GM23338 (cell line): ENCODE results near the gene GRIK5. TPM values are rescaled to one million over a fixed set of nuclear protein-coding genes. Genes with fewer than 3 reads are reported as not detected.

Source experiments
- ATAC-seq: fragments of 200-7000 bp; cut with Tn5 transposase; 3 replicates; pipeline ENCODE4 v1.9.1; 2020
- DNase-seq: peaks from one replicate; pipeline ENCODE4 v3.0.0-alpha.2; 2015; ENCODE audit warnings: low spot score
- H2AFZ ChIP-seq: fragments of 200-600 bp; sonication (generic); 2 replicates; pipeline ENCODE4 v1.8.0; 2016; ENCODE audit warnings: antibody characterized with exemption, mild to moderate bottlenecking, moderate library complexity
- H3F3A ChIP-seq: fragments of 200-600 bp; sonication (generic); replicated peaks from 2 replicates; pipeline ENCODE4 v1.8.0; 2017; ENCODE audit warnings: antibody characterized with exemption, mixed run types, low read depth
- H3K27ac ChIP-seq: fragments of 200-600 bp; sonication (generic); 2 replicates; pipeline ENCODE4 v1.6.1; 2016; ENCODE audit warnings: low read depth
- H3K27me3 ChIP-seq: fragments of 200-600 bp; sonication (generic); 2 replicates; pipeline ENCODE4 v1.8.0; 2016; ENCODE audit warnings: mild to moderate bottlenecking, mixed run types, moderate library complexity; ENCODE audit not compliant: insufficient read depth
- H3K36me3 ChIP-seq: fragments of 200-600 bp; sonication (generic); 2 replicates; pipeline ENCODE4 v1.8.0; 2016; ENCODE audit warnings: mild to moderate bottlenecking; ENCODE audit not compliant: insufficient read depth
- H3K4me1 ChIP-seq: fragments of 200-600 bp; sonication (generic); 2 replicates; pipeline ENCODE4 v1.8.0; 2016; ENCODE audit warnings: mild to moderate bottlenecking, moderate library complexity; ENCODE audit not compliant: insufficient read depth
- H3K4me2 ChIP-seq: fragments of 200-600 bp; sonication (generic); 2 replicates; pipeline ENCODE4 v1.7.1; 2017; ENCODE audit warnings: mixed run types
- H3K4me3 ChIP-seq: fragments of 200-600 bp; sonication (generic); 2 replicates; pipeline ENCODE4 v1.6.1; 2016; ENCODE audit warnings: mixed run types
- H3K79me2 ChIP-seq: fragments of 200-600 bp; sonication (generic); replicated peaks from 2 replicates; pipeline ENCODE4 v1.8.0; 2017; ENCODE audit warnings: mild to moderate bottlenecking; ENCODE audit not compliant: insufficient read depth
- H3K9me2 ChIP-seq: fragments of 200-600 bp; sonication (generic); 2 replicates; pipeline ENCODE4 v1.8.0; 2017; ENCODE audit not compliant: insufficient read depth
- H4K20me1 ChIP-seq: fragments of 200-600 bp; sonication (generic); replicated peaks from 2 replicates; pipeline ENCODE4 v1.8.0; 2017; ENCODE audit warnings: mild to moderate bottlenecking; ENCODE audit not compliant: insufficient read depth
- H3K27ac Mint-ChIP-seq: 2 replicates; pipeline ENCODE4 v1.8.0; 2020; ENCODE audit warnings: inconsistent platforms, mild to moderate bottlenecking, moderate library complexity, mixed read lengths
- H3K27me3 Mint-ChIP-seq: 3 replicates; pipeline ENCODE4 v1.8.0; 2022; ENCODE audit warnings: low read depth, mild to moderate bottlenecking, moderate library complexity, mixed read lengths, inconsistent platforms; ENCODE audit not compliant: insufficient read depth, poor library complexity
- H3K36me3 Mint-ChIP-seq: 3 replicates; pipeline ENCODE4 v1.8.0; 2021; ENCODE audit warnings: low read depth, mild to moderate bottlenecking, inconsistent platforms, moderate library complexity, mixed read lengths
- H3K4me1 Mint-ChIP-seq: 3 replicates; pipeline ENCODE4 v1.8.0; 2020; ENCODE audit warnings: mild to moderate bottlenecking, inconsistent platforms, mixed read lengths
- H3K4me3 Mint-ChIP-seq: 3 replicates; pipeline ENCODE4 v1.8.0; 2021; ENCODE audit warnings: moderate library complexity, mild to moderate bottlenecking, inconsistent platforms, mixed read lengths
- H3K9me3 Mint-ChIP-seq: 3 replicates; pipeline ENCODE4 v1.8.0; 2020; ENCODE audit warnings: moderate library complexity, mild to moderate bottlenecking, inconsistent platforms, mixed read lengths
- CREB1 ChIP-seq: fragments of 250-450 bp; sonication (Bioruptor Pico); IDR thresholded peaks from 2 replicates; pipeline ENCODE4 v1.5.0; 2020; ENCODE audit warnings: low read depth, mild to moderate bottlenecking, moderate library complexity
- EZH2 ChIP-seq: fragments of 200-600 bp; sonication (generic); IDR thresholded peaks from one replicate; pipeline ENCODE4 v1.8.0; 2017; ENCODE audit warnings: antibody characterized with exemption, mild to moderate bottlenecking, low read depth; ENCODE audit not compliant: unreplicated experiment
- EZH2phosphoT487 ChIP-seq: fragments of 200-600 bp; sonication (generic); IDR thresholded peaks from one replicate; pipeline ENCODE4 v1.8.1; 2018; ENCODE audit warnings: antibody characterized with exemption; ENCODE audit not compliant: unreplicated experiment
- JUNB ChIP-seq: IDR thresholded peaks from one replicate; pipeline ENCODE4 v1.6.1; 2016; ENCODE audit warnings: antibody characterized with exemption; ENCODE audit not compliant: unreplicated experiment
- NANOG ChIP-seq: IDR thresholded peaks from 2 replicates; pipeline ENCODE4 v1.6.1; 2016; ENCODE audit warnings: antibody characterized with exemption, borderline replicate concordance
- POLR2AphosphoS5 ChIP-seq: IDR thresholded peaks from 2 replicates; pipeline ENCODE4 v1.6.1; 2016; ENCODE audit warnings: antibody characterized with exemption, low read depth
- STAT1 ChIP-seq: IDR thresholded peaks from one replicate; pipeline ENCODE4 v1.6.1; 2016; ENCODE audit warnings: antibody characterized with exemption; ENCODE audit not compliant: unreplicated experiment
- ZNF114 ChIP-seq: fragments of 250-450 bp; sonication (Bioruptor Pico); IDR thresholded peaks from 2 replicates; pipeline ENCODE4 v1.5.0; 2020; ENCODE audit warnings: mild to moderate bottlenecking, moderate library complexity
- ZNF331 ChIP-seq: fragments of 250-450 bp; sonication (Bioruptor Pico); IDR thresholded peaks from 2 replicates; pipeline ENCODE4 v1.5.0; 2020; ENCODE audit warnings: low read depth, mild to moderate bottlenecking, moderate library complexity
- polyA plus RNA-seq: library from polyadenylated mRNA; unstranded; fragments of >200 nt; fragmentation: Nextera tagmentation; extraction: Ambion mirVana; gene quantifications from 2 replicates; pipeline ENCODE4 v1.2.1, GENCODE V29; 2016
- total RNA-seq: library from RNA; depleted of rRNA; stranded (reverse); fragments of >200 nt; shearing (Covaris generic); gene quantifications from 2 replicates; pipeline ENCODE4 v1.2.3, GENCODE V29; 2014
- TF ChIP-seq, protein P1 (sequence below), 2 experiments: fragments of 200-600 bp in 1 of 2; sonication (generic) in 1 of 2; conservative IDR thresholded peaks; 2 replicates each; pipeline versions ENCODE4 v1.5.1 to v1.6.1; 2016 to 2017; ENCODE audit warnings: antibody characterized with exemption in 2 of 2, low read depth in 2 of 2, mild to moderate bottlenecking in 2 of 2, moderate library complexity in 1 of 2
- TF ChIP-seq, protein P2 (sequence below): IDR thresholded peaks from one replicate; pipeline ENCODE4 v1.6.1; 2018; ENCODE audit warnings: antibody characterized with exemption; ENCODE audit not compliant: unreplicated experiment
- TF ChIP-seq, protein P3 (sequence below): IDR thresholded peaks from 2 replicates; pipeline ENCODE4 v1.6.1; 2016; ENCODE audit warnings: antibody characterized with exemption
- TF ChIP-seq, protein P4 (sequence below): fragments of 250-450 bp; sonication (Bioruptor Pico); IDR thresholded peaks from 2 replicates; pipeline ENCODE4 v1.5.0; 2020; ENCODE audit warnings: mild to moderate bottlenecking, moderate library complexity

The GRIK5 gene
- total and polyA plus RNA-seq, 2 experiments from 2014 or later: 5.1 to 42.5 TPM

DNA sequence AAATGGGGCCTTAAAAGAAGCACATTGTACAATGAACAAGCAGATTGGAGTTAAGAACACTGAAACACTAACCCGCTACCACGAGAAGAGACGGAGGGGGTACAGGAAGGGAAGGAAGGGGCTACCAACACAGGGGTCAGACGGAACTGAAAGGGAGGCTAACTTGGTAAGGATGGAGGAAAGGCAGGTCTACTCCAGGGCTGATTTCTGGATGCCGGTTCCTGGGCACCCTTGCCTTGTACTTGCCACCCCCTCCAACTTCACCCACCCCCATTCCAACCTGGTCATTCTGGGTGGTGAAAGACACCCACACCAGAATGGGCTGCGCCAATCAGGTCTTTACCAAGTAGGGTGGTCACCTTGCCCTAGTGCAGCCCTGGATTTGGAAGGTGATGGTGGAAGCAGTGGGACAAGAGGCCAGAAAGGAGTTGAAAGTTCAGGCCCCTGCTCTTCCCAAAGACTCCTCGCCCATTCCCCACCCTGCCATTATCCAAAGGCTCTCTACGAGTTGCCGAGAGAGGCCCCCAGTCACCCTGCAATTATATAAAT, 16.3 kb upstream of the GRIK5 start:
- H3K27me3 ChIP-seq: no peaks in the 10 kb centered on the region
- Mint-ChIP-seq H3K27me3 (peaks cover 13% of the 10 kb centered on the region), H3K4me3 (no peak overlapping the region), H3K4me1 (peaks cover 39% of the 10 kb centered on the region), H3K36me3 (peaks cover 16% of the 10 kb centered on the region), H3K9me3 (no peaks in the 10 kb centered on the region), H3K27ac (no peak overlapping the region)
- peaks cover 5% of the 10 kb centered on the region; the same call in 1 of the 2 replicates for H4K20me1 ChIP-seq
- DNase-seq (no peak), ATAC-seq (no peak)
- peaks cover 19% of the 10 kb centered on the region for H3K4me1 ChIP-seq
- H3K27ac ChIP-seq: no peak overlapping the region
- no peaks in the 10 kb centered on the region for H3K79me2 ChIP-seq
- no peak overlapping the region for H2AFZ ChIP-seq
- TF ChIP-seq ZNF114 (no peak), NANOG (no peak), EZH2 (no peak), EZH2phosphoT487 (no peak), STAT1 (no peak), ZNF331 (CRISPR knock-in tag) (no peak), POLR2AphosphoS5 (no peak), JUNB (no peak), CREB1 (CRISPR knock-in tag) (no peak)
- TF ChIP-seq, protein P1, sequence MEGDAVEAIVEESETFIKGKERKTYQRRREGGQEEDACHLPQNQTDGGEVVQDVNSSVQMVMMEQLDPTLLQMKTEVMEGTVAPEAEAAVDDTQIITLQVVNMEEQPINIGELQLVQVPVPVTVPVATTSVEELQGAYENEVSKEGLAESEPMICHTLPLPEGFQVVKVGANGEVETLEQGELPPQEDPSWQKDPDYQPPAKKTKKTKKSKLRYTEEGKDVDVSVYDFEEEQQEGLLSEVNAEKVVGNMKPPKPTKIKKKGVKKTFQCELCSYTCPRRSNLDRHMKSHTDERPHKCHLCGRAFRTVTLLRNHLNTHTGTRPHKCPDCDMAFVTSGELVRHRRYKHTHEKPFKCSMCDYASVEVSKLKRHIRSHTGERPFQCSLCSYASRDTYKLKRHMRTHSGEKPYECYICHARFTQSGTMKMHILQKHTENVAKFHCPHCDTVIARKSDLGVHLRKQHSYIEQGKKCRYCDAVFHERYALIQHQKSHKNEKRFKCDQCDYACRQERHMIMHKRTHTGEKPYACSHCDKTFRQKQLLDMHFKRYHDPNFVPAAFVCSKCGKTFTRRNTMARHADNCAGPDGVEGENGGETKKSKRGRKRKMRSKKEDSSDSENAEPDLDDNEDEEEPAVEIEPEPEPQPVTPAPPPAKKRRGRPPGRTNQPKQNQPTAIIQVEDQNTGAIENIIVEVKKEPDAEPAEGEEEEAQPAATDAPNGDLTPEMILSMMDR (conservative IDR thresholded peaks at IDR 0.05; ENCODE audit: low read depth in 2 of 2): no peak
- TF ChIP-seq, protein P2, sequence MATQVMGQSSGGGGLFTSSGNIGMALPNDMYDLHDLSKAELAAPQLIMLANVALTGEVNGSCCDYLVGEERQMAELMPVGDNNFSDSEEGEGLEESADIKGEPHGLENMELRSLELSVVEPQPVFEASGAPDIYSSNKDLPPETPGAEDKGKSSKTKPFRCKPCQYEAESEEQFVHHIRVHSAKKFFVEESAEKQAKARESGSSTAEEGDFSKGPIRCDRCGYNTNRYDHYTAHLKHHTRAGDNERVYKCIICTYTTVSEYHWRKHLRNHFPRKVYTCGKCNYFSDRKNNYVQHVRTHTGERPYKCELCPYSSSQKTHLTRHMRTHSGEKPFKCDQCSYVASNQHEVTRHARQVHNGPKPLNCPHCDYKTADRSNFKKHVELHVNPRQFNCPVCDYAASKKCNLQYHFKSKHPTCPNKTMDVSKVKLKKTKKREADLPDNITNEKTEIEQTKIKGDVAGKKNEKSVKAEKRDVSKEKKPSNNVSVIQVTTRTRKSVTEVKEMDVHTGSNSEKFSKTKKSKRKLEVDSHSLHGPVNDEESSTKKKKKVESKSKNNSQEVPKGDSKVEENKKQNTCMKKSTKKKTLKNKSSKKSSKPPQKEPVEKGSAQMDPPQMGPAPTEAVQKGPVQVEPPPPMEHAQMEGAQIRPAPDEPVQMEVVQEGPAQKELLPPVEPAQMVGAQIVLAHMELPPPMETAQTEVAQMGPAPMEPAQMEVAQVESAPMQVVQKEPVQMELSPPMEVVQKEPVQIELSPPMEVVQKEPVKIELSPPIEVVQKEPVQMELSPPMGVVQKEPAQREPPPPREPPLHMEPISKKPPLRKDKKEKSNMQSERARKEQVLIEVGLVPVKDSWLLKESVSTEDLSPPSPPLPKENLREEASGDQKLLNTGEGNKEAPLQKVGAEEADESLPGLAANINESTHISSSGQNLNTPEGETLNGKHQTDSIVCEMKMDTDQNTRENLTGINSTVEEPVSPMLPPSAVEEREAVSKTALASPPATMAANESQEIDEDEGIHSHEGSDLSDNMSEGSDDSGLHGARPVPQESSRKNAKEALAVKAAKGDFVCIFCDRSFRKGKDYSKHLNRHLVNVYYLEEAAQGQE: no peak
- TF ChIP-seq, protein P3, sequence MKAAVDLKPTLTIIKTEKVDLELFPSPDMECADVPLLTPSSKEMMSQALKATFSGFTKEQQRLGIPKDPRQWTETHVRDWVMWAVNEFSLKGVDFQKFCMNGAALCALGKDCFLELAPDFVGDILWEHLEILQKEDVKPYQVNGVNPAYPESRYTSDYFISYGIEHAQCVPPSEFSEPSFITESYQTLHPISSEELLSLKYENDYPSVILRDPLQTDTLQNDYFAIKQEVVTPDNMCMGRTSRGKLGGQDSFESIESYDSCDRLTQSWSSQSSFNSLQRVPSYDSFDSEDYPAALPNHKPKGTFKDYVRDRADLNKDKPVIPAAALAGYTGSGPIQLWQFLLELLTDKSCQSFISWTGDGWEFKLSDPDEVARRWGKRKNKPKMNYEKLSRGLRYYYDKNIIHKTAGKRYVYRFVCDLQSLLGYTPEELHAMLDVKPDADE: no peak
- TF ChIP-seq, protein P4, sequence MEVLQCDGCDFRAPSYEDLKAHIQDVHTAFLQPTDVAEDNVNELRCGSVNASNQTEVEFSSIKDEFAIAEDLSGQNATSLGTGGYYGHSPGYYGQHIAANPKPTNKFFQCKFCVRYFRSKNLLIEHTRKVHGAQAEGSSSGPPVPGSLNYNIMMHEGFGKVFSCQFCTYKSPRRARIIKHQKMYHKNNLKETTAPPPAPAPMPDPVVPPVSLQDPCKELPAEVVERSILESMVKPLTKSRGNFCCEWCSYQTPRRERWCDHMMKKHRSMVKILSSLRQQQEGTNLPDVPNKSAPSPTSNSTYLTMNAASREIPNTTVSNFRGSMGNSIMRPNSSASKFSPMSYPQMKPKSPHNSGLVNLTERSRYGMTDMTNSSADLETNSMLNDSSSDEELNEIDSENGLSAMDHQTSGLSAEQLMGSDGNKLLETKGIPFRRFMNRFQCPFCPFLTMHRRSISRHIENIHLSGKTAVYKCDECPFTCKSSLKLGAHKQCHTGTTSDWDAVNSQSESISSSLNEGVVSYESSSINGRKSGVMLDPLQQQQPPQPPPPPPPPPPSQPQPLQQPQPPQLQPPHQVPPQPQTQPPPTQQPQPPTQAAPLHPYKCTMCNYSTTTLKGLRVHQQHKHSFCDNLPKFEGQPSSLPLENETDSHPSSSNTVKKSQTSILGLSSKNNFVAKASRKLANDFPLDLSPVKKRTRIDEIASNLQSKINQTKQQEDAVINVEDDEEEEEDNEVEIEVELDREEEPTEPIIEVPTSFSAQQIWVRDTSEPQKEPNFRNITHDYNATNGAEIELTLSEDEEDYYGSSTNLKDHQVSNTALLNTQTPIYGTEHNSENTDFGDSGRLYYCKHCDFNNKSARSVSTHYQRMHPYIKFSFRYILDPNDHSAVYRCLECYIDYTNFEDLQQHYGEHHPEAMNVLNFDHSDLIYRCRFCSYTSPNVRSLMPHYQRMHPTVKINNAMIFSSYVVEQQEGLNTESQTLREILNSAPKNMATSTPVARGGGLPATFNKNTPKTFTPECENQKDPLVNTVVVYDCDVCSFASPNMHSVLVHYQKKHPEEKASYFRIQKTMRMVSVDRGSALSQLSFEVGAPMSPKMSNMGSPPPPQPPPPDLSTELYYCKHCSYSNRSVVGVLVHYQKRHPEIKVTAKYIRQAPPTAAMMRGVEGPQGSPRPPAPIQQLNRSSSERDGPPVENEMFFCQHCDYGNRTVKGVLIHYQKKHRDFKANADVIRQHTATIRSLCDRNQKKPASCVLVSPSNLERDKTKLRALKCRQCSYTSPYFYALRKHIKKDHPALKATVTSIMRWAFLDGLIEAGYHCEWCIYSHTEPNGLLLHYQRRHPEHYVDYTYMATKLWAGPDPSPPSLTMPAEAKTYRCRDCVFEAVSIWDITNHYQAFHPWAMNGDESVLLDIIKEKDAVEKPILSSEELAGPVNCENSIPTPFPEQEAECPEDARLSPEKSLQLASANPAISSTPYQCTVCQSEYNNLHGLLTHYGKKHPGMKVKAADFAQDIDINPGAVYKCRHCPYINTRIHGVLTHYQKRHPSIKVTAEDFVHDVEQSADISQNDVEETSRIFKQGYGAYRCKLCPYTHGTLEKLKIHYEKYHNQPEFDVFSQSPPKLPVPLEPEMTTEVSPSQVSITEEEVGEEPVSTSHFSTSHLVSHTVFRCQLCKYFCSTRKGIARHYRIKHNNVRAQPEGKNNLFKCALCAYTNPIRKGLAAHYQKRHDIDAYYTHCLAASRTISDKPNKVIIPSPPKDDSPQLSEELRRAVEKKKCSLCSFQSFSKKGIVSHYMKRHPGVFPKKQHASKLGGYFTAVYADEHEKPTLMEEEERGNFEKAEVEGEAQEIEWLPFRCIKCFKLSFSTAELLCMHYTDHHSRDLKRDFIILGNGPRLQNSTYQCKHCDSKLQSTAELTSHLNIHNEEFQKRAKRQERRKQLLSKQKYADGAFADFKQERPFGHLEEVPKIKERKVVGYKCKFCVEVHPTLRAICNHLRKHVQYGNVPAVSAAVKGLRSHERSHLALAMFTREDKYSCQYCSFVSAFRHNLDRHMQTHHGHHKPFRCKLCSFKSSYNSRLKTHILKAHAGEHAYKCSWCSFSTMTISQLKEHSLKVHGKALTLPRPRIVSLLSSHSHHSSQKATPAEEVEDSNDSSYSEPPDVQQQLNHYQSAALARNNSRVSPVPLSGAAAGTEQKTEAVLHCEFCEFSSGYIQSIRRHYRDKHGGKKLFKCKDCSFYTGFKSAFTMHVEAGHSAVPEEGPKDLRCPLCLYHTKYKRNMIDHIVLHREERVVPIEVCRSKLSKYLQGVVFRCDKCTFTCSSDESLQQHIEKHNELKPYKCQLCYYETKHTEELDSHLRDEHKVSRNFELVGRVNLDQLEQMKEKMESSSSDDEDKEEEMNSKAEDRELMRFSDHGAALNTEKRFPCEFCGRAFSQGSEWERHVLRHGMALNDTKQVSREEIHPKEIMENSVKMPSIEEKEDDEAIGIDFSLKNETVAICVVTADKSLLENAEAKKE (CRISPR knock-in tag): no peak
- no peaks in the 10 kb centered on the region for H3K9me2 ChIP-seq
- no peak overlapping the region for H3K4me3 ChIP-seq
- H3F3A ChIP-seq: peaks cover 9% of the 10 kb centered on the region; the same call in 1 of the 2 replicates
- no peak overlapping the region for H3K4me2 ChIP-seq
- H3K36me3 ChIP-seq: peaks cover 5% of the 10 kb centered on the region; the same call in 1 of the 2 replicates
